ENCODE data around the gene ADGRD1.
A peak's percentile ranks its signal among the peaks of the same experiment; 100 is the strongest.

Gene ADGRD1

DNA sequence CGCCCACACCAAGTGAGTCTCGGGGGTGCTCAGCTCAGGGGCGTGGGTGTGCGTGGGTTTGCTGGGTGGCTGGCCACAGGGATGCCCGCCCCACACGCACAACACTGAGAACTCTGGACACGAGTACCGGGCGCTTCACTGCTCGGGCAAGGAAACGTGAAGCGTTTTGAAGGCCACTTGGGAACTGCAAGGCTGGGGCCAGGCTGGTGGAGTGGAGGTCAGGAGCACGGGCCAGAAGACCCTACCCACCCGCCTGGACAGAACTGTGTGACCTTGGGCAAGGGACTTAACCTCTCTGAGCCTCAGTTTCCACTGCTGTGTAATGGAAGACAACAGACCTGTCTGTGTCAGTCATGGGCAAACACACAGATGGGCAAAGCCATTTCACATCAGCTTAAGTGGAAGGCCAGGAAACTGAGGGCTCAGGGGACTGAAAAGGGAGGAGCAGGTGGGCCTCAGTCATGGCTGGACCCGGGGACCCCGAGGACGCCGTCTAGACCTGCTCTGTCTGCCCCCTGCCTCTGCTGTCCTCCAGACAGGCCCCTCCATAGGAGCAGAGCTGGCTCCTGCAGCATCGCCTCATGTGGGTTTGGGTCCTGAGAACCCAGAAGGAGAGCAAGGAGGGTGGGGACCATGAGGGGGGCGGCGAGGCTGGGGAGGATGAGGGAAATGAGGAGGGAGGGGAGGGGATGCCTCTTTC lies 52.5 kb downstream of the ADGRD1 start:
- Histone ChIP-seq H3K4me1 (ENCODE audit: control insufficient read depth, insufficient read depth, low read depth, low read length) (no peaks in the 10 kb centered on the region), H3K4me3 (ENCODE audit: insufficient read depth in 1 of 2, low read depth in 1 of 2, low read length in 2 of 2) (no peak overlapping the region), H2BK120ac (ENCODE audit: low read depth, low read length) (no peak overlapping the region), H3K14ac (ENCODE audit: low read length in 2 of 2) (no peak overlapping the region), H3K79me1 (replicated peaks; ENCODE audit: low read length, poor library complexity, severe bottlenecking) (no peaks in the 10 kb centered on the region), H3K36me3 (ENCODE audit: control insufficient read depth in 1 of 2, insufficient read depth in 2 of 2, low read depth in 1 of 2, low read length in 2 of 2) (no peaks in the 10 kb centered on the region), H3K9me3 (ENCODE audit: control insufficient read depth, low read length) (no peaks in the 10 kb centered on the region), H3K4ac (ENCODE audit: low read depth in 1 of 2, low read length in 2 of 2) (no peak overlapping the region), H3K18ac (ENCODE audit: low read depth in 1 of 2, low read length in 2 of 2) (no peak overlapping the region), H3K27me3 (ENCODE audit: control insufficient read depth in 1 of 2, insufficient read depth in 1 of 2, low read length in 2 of 2) (peaks cover 0 to 4% of the 10 kb centered on the region in 2 experiments), H3K9ac (ENCODE audit: low read length) (no peak overlapping the region), H2AFZ (ENCODE audit: low read depth, low read length) (no peak overlapping the region), H3K23ac (ENCODE audit: low read length in 2 of 2) (no peak overlapping the region), H4K8ac (ENCODE audit: low read length) (no peak overlapping the region), H4K91ac (ENCODE audit: low read length) (no peak overlapping the region), H2BK5ac (ENCODE audit: low read depth, low read length, poor library complexity, severe bottlenecking) (no peak overlapping the region), H2AK5ac (ENCODE audit: low read length, severe bottlenecking) (no peak overlapping the region), H3K4me2 (ENCODE audit: low read length, poor library complexity, severe bottlenecking) (no peak overlapping the region), H2BK15ac (ENCODE audit: low read depth, poor library complexity, severe bottlenecking) (no peak overlapping the region), H3K27ac (ENCODE audit: low read length, poor library complexity, severe bottlenecking) (no peak overlapping the region), H2BK12ac (ENCODE audit: low read length in 2 of 2) (no peak overlapping the region)
- 85% methylated on average over 21 of the region's 21 CpGs for WGBS
- no peak for DNase-seq

- Histone ChIP-seq H4K8ac (ENCODE audit: low read length) (no peak overlapping the region), H3K27me3 (ENCODE audit: control insufficient read depth in 1 of 2, insufficient read depth in 1 of 2, low read length in 2 of 2) (peaks cover 0 to 4% of the 10 kb centered on the region in 2 experiments), H3K79me1 (replicated peaks; ENCODE audit: low read length, poor library complexity, severe bottlenecking) (no peaks in the 10 kb centered on the region), H4K91ac (ENCODE audit: low read length) (no peak overlapping the region), H2BK5ac (ENCODE audit: low read depth, low read length, poor library complexity, severe bottlenecking) (no peak overlapping the region), H2AFZ (ENCODE audit: low read depth, low read length) (no peak overlapping the region), H2AK5ac (ENCODE audit: low read length, severe bottlenecking) (no peak overlapping the region), H3K23ac (ENCODE audit: low read length in 2 of 2) (no peak overlapping the region), H2BK120ac (ENCODE audit: low read depth, low read length) (no peak overlapping the region), H3K14ac (ENCODE audit: low read length in 2 of 2) (no peak overlapping the region), H3K9me3 (ENCODE audit: control insufficient read depth, low read length) (no peaks in the 10 kb centered on the region), H3K27ac (ENCODE audit: low read length, poor library complexity, severe bottlenecking) (no peak overlapping the region), H3K18ac (ENCODE audit: low read depth in 1 of 2, low read length in 2 of 2) (no peak overlapping the region), H3K4ac (ENCODE audit: low read depth in 1 of 2, low read length in 2 of 2) (no peak overlapping the region), H2BK12ac (ENCODE audit: low read length in 2 of 2) (no peak overlapping the region), H2BK15ac (ENCODE audit: low read depth, poor library complexity, severe bottlenecking) (no peak overlapping the region), H3K4me3 (ENCODE audit: insufficient read depth in 1 of 2, low read depth in 1 of 2, low read length in 2 of 2) (no peak overlapping the region), H3K36me3 (ENCODE audit: control insufficient read depth in 1 of 2, insufficient read depth in 2 of 2, low read depth in 1 of 2, low read length in 2 of 2) (no peaks in the 10 kb centered on the region), H3K4me1 (ENCODE audit: control insufficient read depth, insufficient read depth, low read depth, low read length) (no peaks in the 10 kb centered on the region), H3K9ac (ENCODE audit: low read length) (peak overlapping the region; percentile 20), H3K4me2 (ENCODE audit: low read length, poor library complexity, severe bottlenecking) (no peak overlapping the region)
- WGBS = 53% methylated on average over 20 of the region's 20 CpGs
- no peak for DNase-seq
Observed at GRCh38 chr12:131007031-131007739, 53.5 kb downstream of the ADGRD1 start.

- WGBS = 80% methylated on average over 3 of the region's 3 CpGs
- Histone ChIP-seq H3K23ac (ENCODE audit: low read length in 2 of 2) (no peak overlapping the region), H3K9ac (ENCODE audit: low read length) (peak overlapping the region; percentile 20), H2BK5ac (ENCODE audit: low read depth, low read length, poor library complexity, severe bottlenecking) (no peak overlapping the region), H2BK120ac (ENCODE audit: low read depth, low read length) (no peak overlapping the region), H2BK12ac (ENCODE audit: low read length in 2 of 2) (no peak overlapping the region), H2AFZ (ENCODE audit: low read depth, low read length) (no peak overlapping the region), H3K4me3 (ENCODE audit: insufficient read depth in 1 of 2, low read depth in 1 of 2, low read length in 2 of 2) (no peak overlapping the region), H4K91ac (ENCODE audit: low read length) (no peak overlapping the region), H2BK15ac (ENCODE audit: low read depth, poor library complexity, severe bottlenecking) (no peak overlapping the region), H3K36me3 (ENCODE audit: control insufficient read depth in 1 of 2, insufficient read depth in 2 of 2, low read depth in 1 of 2, low read length in 2 of 2) (no peaks in the 10 kb centered on the region), H3K27ac (ENCODE audit: low read length, poor library complexity, severe bottlenecking) (no peak overlapping the region), H3K79me1 (replicated peaks; ENCODE audit: low read length, poor library complexity, severe bottlenecking) (no peaks in the 10 kb centered on the region), H3K4me1 (ENCODE audit: control insufficient read depth, insufficient read depth, low read depth, low read length) (no peaks in the 10 kb centered on the region), H3K27me3 (ENCODE audit: control insufficient read depth in 1 of 2, insufficient read depth in 1 of 2, low read length in 2 of 2) (peaks cover 0 to 4% of the 10 kb centered on the region in 2 experiments), H3K4me2 (ENCODE audit: low read length, poor library complexity, severe bottlenecking) (no peak overlapping the region), H4K8ac (ENCODE audit: low read length) (no peak overlapping the region), H3K18ac (ENCODE audit: low read depth in 1 of 2, low read length in 2 of 2) (no peak overlapping the region), H2AK5ac (ENCODE audit: low read length, severe bottlenecking) (no peak overlapping the region), H3K14ac (ENCODE audit: low read length in 2 of 2) (no peak overlapping the region), H3K4ac (ENCODE audit: low read depth in 1 of 2, low read length in 2 of 2) (no peak overlapping the region), H3K9me3 (ENCODE audit: control insufficient read depth, low read length) (no peaks in the 10 kb centered on the region)
- no peak for DNase-seq
Observed at GRCh38 chr12:131007740-131008117, 54.0 kb downstream of the ADGRD1 start.

DNA sequence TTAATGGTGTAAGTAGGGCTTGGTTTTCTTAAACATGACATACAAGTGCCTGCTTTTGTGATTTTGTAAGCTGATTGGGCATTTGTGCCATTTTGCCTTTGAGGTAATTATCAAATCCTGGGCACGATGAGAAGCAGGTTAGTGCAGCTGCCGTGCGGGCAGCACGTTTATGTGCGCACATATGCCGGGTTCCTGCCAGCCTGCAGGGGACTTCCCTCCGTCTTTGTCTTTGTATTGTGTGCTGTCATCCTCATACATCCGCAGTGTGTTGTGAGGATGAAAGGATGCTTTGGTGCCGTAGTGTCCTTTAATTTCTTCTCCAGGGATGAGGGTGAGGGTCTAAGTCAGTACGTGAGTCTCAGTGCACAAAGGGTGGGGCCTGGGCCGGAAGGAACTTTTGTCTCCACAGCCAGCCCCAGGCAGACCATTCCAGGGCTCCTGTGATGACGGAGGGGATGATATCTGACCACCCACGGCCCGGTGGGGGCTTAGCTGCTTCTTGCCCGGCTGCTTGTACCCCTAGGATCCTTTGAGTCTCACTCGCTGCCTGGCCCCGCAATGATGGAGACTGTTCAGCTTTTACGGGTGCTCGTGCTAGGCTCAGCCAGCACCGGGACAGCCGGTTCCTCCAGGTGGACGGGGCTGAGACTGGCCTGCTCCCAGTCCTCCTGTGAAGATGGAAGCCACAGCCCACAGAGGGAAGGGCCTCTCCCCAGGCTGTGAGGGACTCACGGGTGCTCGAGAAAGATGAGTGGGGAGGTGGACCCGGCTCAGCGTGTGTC lies 54.6 kb downstream of the ADGRD1 start:
- H3K9ac ChIP-seq (ENCODE audit: low read length) = no peak overlapping the region
- H2AK5ac ChIP-seq (ENCODE audit: low read length, severe bottlenecking) = no peak overlapping the region
- no peaks in the 10 kb centered on the region for H3K9me3 ChIP-seq (ENCODE audit: control insufficient read depth, low read length)
- H2BK120ac ChIP-seq (ENCODE audit: low read depth, low read length) = no peak overlapping the region
- H2BK12ac ChIP-seq (ENCODE audit: low read length in 2 of 2) = no peak overlapping the region
- H3K36me3 ChIP-seq (ENCODE audit: control insufficient read depth in 1 of 2, insufficient read depth in 2 of 2, low read depth in 1 of 2, low read length in 2 of 2) = no peaks in the 10 kb centered on the region
- H3K27ac ChIP-seq (ENCODE audit: low read length, poor library complexity, severe bottlenecking) = no peak overlapping the region
- H3K27me3 ChIP-seq (ENCODE audit: control insufficient read depth in 1 of 2, insufficient read depth in 1 of 2, low read length in 2 of 2) = peaks cover 0 to under 1% of the 10 kb centered on the region in 2 experiments
- no peak overlapping the region for H4K91ac ChIP-seq (ENCODE audit: low read length)
- peak overlapping the region in 1 of 2 experiments; percentile 1 for H3K4me3 ChIP-seq (ENCODE audit: insufficient read depth in 1 of 2, low read depth in 1 of 2, low read length in 2 of 2)
- 88% methylated on average over 26 of the region's 26 CpGs for WGBS
- no peak overlapping the region for H2BK5ac ChIP-seq (ENCODE audit: low read depth, low read length, poor library complexity, severe bottlenecking)
- H3K14ac ChIP-seq (ENCODE audit: low read length in 2 of 2) = no peak overlapping the region
- H4K8ac ChIP-seq (ENCODE audit: low read length) = no peak overlapping the region
- H3K18ac ChIP-seq (ENCODE audit: low read depth in 1 of 2, low read length in 2 of 2) = no peak overlapping the region
- H3K4ac ChIP-seq (ENCODE audit: low read depth in 1 of 2, low read length in 2 of 2) = no peak overlapping the region
- no peaks in the 10 kb centered on the region for H3K79me1 ChIP-seq (replicated peaks; ENCODE audit: low read length, poor library complexity, severe bottlenecking)
- H2AFZ ChIP-seq (ENCODE audit: low read depth, low read length) = no peak overlapping the region
- H3K4me1 ChIP-seq (ENCODE audit: control insufficient read depth, insufficient read depth, low read depth, low read length) = no peaks in the 10 kb centered on the region
- no peak overlapping the region for H3K23ac ChIP-seq (ENCODE audit: low read length in 2 of 2)
- H3K4me2 ChIP-seq (ENCODE audit: low read length, poor library complexity, severe bottlenecking) = no peak overlapping the region
- H2BK15ac ChIP-seq (ENCODE audit: low read depth, poor library complexity, severe bottlenecking) = no peak overlapping the region
- DNase-seq = no peak
